Heart left ventricle (tissue), 13 donors: Measurements from ENCODE around the gene RUVBL2.

Source experiments
- POLR2A ChIP-seq, 2 donors: fragments of 450-650 bp; IDR thresholded peaks; one replicate each; pipeline ENCODE4 v1.6.1; 2017; ENCODE audit warnings: antibody characterized with exemption in 2 of 2, mild to moderate bottlenecking in 2 of 2, moderate library complexity in 2 of 2
- TF ChIP-seq, protein P1 (sequence below), 12 donors: fragments of 200-600 bp; sonication (generic) in 4 of 12; IDR thresholded peaks; one replicate each; pipeline versions ENCODE4 v1.5.0 to v1.8.0; 2018 to 2022; ENCODE audit warnings: antibody characterized with exemption in 12 of 12, mild to moderate bottlenecking in 5 of 12
- donor health status: ischemic (EF 13 %, LVEDD 7.1; RV severe dilation, severe dysfunction).
- donor health status: DM: no; HTN: yes; CAD: no.
- donor health status: DM: no; HTN: no; CAD: no.
- donor health status: ischemic (EF 25% LVEDD 6.9; RV normal size, moderate dysfunction).
- donor health status: ischemic (EF 25% LVEDD 5.7; RV mildly dilated, moderate dysfunction).
- donor health status: ischemic (EF 35%, LVEDD 5.7; RV mildly dilated, moderate dysfunction).
- donor health status: nonischemic (EF 11% LVEDD 7.7; RV severe dilation, severe dysfunction).
- donor health status: DM: yes; HTN: yes; CAD: no.
- donor health status: PGD.
- donor health status: ischemic (EF 29% LVEDD 5.4; RV normal size, mild dysfunction).
- donor health status: nonischemic (EF 23%, LVEDD 6.1; RV moderate dilation, normal function).

DNA sequence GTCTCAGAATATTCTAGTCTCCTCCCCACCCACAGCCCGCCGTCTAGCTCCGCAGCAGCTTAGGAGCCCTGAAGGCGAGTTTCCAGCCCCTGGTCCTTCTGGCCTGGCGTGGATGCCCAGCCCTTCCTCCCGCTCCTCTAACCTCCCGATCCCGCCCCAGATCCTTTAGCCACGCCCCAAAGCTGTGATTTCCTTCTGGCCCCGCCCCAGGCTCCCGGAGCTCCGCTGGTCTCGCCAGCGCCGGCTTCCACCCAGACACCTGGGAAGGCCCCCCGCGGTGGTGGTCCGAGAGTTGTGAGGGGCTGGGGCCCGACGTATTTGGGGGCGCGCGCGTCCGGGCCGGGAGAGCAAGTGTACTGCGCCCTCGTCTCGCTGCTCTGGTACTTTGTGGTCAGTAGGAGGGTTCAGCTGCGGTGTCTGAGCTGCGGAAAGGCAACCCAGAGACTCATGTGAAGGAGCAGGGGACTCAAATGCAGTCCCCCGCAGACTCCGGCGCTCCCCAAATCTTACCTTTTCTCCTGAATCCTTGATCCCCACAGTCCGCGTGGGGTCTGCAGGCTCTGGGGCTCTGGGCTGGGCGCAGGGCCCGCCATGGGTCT is 64.0 kb downstream of the RUVBL2 start, which contains the start of gene CGB7:
- TF ChIP-seq, protein P1, sequence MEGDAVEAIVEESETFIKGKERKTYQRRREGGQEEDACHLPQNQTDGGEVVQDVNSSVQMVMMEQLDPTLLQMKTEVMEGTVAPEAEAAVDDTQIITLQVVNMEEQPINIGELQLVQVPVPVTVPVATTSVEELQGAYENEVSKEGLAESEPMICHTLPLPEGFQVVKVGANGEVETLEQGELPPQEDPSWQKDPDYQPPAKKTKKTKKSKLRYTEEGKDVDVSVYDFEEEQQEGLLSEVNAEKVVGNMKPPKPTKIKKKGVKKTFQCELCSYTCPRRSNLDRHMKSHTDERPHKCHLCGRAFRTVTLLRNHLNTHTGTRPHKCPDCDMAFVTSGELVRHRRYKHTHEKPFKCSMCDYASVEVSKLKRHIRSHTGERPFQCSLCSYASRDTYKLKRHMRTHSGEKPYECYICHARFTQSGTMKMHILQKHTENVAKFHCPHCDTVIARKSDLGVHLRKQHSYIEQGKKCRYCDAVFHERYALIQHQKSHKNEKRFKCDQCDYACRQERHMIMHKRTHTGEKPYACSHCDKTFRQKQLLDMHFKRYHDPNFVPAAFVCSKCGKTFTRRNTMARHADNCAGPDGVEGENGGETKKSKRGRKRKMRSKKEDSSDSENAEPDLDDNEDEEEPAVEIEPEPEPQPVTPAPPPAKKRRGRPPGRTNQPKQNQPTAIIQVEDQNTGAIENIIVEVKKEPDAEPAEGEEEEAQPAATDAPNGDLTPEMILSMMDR (IDR thresholded peaks at IDR 0.05) = no peak
- no peak for TF ChIP-seq POLR2A (IDR thresholded peaks at IDR 0.05)
